ENCODE measurements around the gene VKORC1L1.

The VKORC1L1 gene

GRCh38 chr7:65910237-65910636 lies 37.4 kb downstream of the VKORC1L1 start:
- Histone ChIP-seq H3K27ac (ENCODE audit: low read length) (no peak overlapping the region), H3K9me3 (ENCODE audit: control insufficient read depth, insufficient read depth, low read length) (no peaks in the 10 kb centered on the region), H3K36me3 (ENCODE audit: control insufficient read depth, insufficient read depth, low read length) (no peaks in the 10 kb centered on the region), H3K4me3 (ENCODE audit: low read length) (no peak overlapping the region), H3K4me1 (ENCODE audit: control insufficient read depth, insufficient read depth, low read length) (peaks cover 3% of the 10 kb centered on the region; the same call in 1 of the 2 replicates), H3K27me3 (ENCODE audit: control insufficient read depth, insufficient read depth, low read length) (no peaks in the 10 kb centered on the region)
- DNase-seq (ENCODE audit: low read depth, low spot score): no peak
- WGBS (ENCODE audit: insufficient coverage, insufficient read length): no CpG with 5 or more reads among the region's 2 CpGs

GRCh38 chr7:65912237-65912636 lies 39.4 kb downstream of the VKORC1L1 start:
- H3K27ac ChIP-seq (ENCODE audit: low read length): no peak overlapping the region
- peaks cover 2% of the 10 kb centered on the region; the same call in 1 of the 2 replicates for H3K4me1 ChIP-seq (ENCODE audit: control insufficient read depth, insufficient read depth, low read length)
- no peaks in the 10 kb centered on the region for H3K36me3 ChIP-seq (ENCODE audit: control insufficient read depth, insufficient read depth, low read length)
- no CpG with 5 or more reads among the region's 7 CpGs for WGBS (ENCODE audit: insufficient coverage, insufficient read length)
- no peak for DNase-seq (ENCODE audit: low read depth, low spot score)
- no peaks in the 10 kb centered on the region for H3K9me3 ChIP-seq (ENCODE audit: control insufficient read depth, insufficient read depth, low read length)
- no peaks in the 10 kb centered on the region for H3K27me3 ChIP-seq (ENCODE audit: control insufficient read depth, insufficient read depth, low read length)
- no peak overlapping the region for H3K4me3 ChIP-seq (ENCODE audit: low read length)

- WGBS (ENCODE audit: insufficient coverage, insufficient read length): no CpG with 5 or more reads among the region's 8 CpGs
- DNase-seq (ENCODE audit: low read depth, low spot score): no peak
- peaks cover 2% of the 10 kb centered on the region; the same call in 1 of the 2 replicates for H3K4me1 ChIP-seq (ENCODE audit: control insufficient read depth, insufficient read depth, low read length)
Observed at GRCh38 chr7:65915921-65916657, 43.2 kb downstream of the VKORC1L1 start.

GRCh38 chr7:65923316-65923715 lies 50.4 kb downstream of the VKORC1L1 start:
- H3K4me3 ChIP-seq (ENCODE audit: low read length): no peak overlapping the region
- H3K9me3 ChIP-seq (ENCODE audit: control insufficient read depth, insufficient read depth, low read length): no peaks in the 10 kb centered on the region
- H3K36me3 ChIP-seq (ENCODE audit: control insufficient read depth, insufficient read depth, low read length): no peaks in the 10 kb centered on the region
- H3K4me1 ChIP-seq (ENCODE audit: control insufficient read depth, insufficient read depth, low read length): peaks cover 3% of the 10 kb centered on the region; the same call in 1 of the 2 replicates
- no peak for DNase-seq (ENCODE audit: low read depth, low spot score)
- no CpG with 5 or more reads among the region's 4 CpGs for WGBS (ENCODE audit: insufficient coverage, insufficient read length)
- H3K27me3 ChIP-seq (ENCODE audit: control insufficient read depth, insufficient read depth, low read length): no peaks in the 10 kb centered on the region
- no peak overlapping the region for H3K27ac ChIP-seq (ENCODE audit: low read length)

More at GRCh38 chr7:65915921-65916657, 43.2 kb downstream of the VKORC1L1 start:
- no peaks in the 10 kb centered on the region for H3K9me3 ChIP-seq (ENCODE audit: control insufficient read depth, insufficient read depth, low read length)
- H3K36me3 ChIP-seq (ENCODE audit: control insufficient read depth, insufficient read depth, low read length): no peaks in the 10 kb centered on the region
- H3K27me3 ChIP-seq (ENCODE audit: control insufficient read depth, insufficient read depth, low read length): no peaks in the 10 kb centered on the region
- no peak overlapping the region for H3K4me3 ChIP-seq (ENCODE audit: low read length)
- no peak overlapping the region for H3K27ac ChIP-seq (ENCODE audit: low read length)

GRCh38 chr7:65924193-65924592 lies 51.3 kb downstream of the VKORC1L1 start:
- no peak for DNase-seq (ENCODE audit: low read depth, low spot score)
- peaks cover 3% of the 10 kb centered on the region; the same call in 1 of the 2 replicates for H3K4me1 ChIP-seq (ENCODE audit: control insufficient read depth, insufficient read depth, low read length)
- no peak overlapping the region for H3K4me3 ChIP-seq (ENCODE audit: low read length)
- no CpG with 5 or more reads among the region's 4 CpGs for WGBS (ENCODE audit: insufficient coverage, insufficient read length)
- no peaks in the 10 kb centered on the region for H3K27me3 ChIP-seq (ENCODE audit: control insufficient read depth, insufficient read depth, low read length)
- H3K27ac ChIP-seq (ENCODE audit: low read length): no peak overlapping the region
- H3K36me3 ChIP-seq (ENCODE audit: control insufficient read depth, insufficient read depth, low read length): no peaks in the 10 kb centered on the region
- H3K9me3 ChIP-seq (ENCODE audit: control insufficient read depth, insufficient read depth, low read length): no peaks in the 10 kb centered on the region

- Histone ChIP-seq H3K36me3 (ENCODE audit: control insufficient read depth, insufficient read depth, low read length) (no peaks in the 10 kb centered on the region), H3K4me3 (ENCODE audit: low read length) (no peak overlapping the region), H3K27me3 (ENCODE audit: control insufficient read depth, insufficient read depth, low read length) (no peaks in the 10 kb centered on the region), H3K9me3 (ENCODE audit: control insufficient read depth, insufficient read depth, low read length) (no peaks in the 10 kb centered on the region), H3K4me1 (ENCODE audit: control insufficient read depth, insufficient read depth, low read length) (peaks cover 3% of the 10 kb centered on the region; the same call in 1 of the 2 replicates), H3K27ac (ENCODE audit: low read length) (no peak overlapping the region)
- no CpG with 5 or more reads among the region's 3 CpGs for WGBS (ENCODE audit: insufficient coverage, insufficient read length)
- no peak for DNase-seq (ENCODE audit: low read depth, low spot score)
Observed at GRCh38 chr7:65925040-65925439, 52.2 kb downstream of the VKORC1L1 start.

- Histone ChIP-seq H3K27ac (ENCODE audit: low read length) (no peak overlapping the region), H3K4me3 (ENCODE audit: low read length) (no peak overlapping the region), H3K9me3 (ENCODE audit: control insufficient read depth, insufficient read depth, low read length) (no peaks in the 10 kb centered on the region), H3K4me1 (ENCODE audit: control insufficient read depth, insufficient read depth, low read length) (peaks cover 3% of the 10 kb centered on the region; the same call in 1 of the 2 replicates), H3K36me3 (ENCODE audit: control insufficient read depth, insufficient read depth, low read length) (no peaks in the 10 kb centered on the region), H3K27me3 (ENCODE audit: control insufficient read depth, insufficient read depth, low read length) (no peaks in the 10 kb centered on the region)
- DNase-seq (ENCODE audit: low read depth, low spot score): no peak
Observed at GRCh38 chr7:65926588-65926987, 53.7 kb downstream of the VKORC1L1 start.

GRCh38 chr7:65927489-65928448 lies 54.9 kb downstream of the VKORC1L1 start:
- Histone ChIP-seq H3K36me3 (ENCODE audit: control insufficient read depth, insufficient read depth, low read length) (no peaks in the 10 kb centered on the region), H3K9me3 (ENCODE audit: control insufficient read depth, insufficient read depth, low read length) (no peaks in the 10 kb centered on the region), H3K27me3 (ENCODE audit: control insufficient read depth, insufficient read depth, low read length) (no peaks in the 10 kb centered on the region), H3K4me1 (ENCODE audit: control insufficient read depth, insufficient read depth, low read length) (peaks cover 3% of the 10 kb centered on the region; the same call in 1 of the 2 replicates), H3K27ac (ENCODE audit: low read length) (no peak overlapping the region), H3K4me3 (ENCODE audit: low read length) (no peak overlapping the region)
- DNase-seq (ENCODE audit: low read depth, low spot score): no peak
- WGBS (ENCODE audit: insufficient coverage, insufficient read length): no CpG with 5 or more reads among the region's 6 CpGs

GRCh38 chr7:65931685-65932084 lies 58.8 kb downstream of the VKORC1L1 start:
- peaks cover 3% of the 10 kb centered on the region; the same call in 1 of the 2 replicates for H3K4me1 ChIP-seq (ENCODE audit: control insufficient read depth, insufficient read depth, low read length)
- WGBS (ENCODE audit: insufficient coverage, insufficient read length): no CpG with 5 or more reads among the region's 4 CpGs

GRCh38 chr7:65937296-65937695 lies 64.4 kb downstream of the VKORC1L1 start:
- Histone ChIP-seq H3K27me3 (ENCODE audit: control insufficient read depth, insufficient read depth, low read length) (no peaks in the 10 kb centered on the region), H3K36me3 (ENCODE audit: control insufficient read depth, insufficient read depth, low read length) (no peaks in the 10 kb centered on the region), H3K9me3 (ENCODE audit: control insufficient read depth, insufficient read depth, low read length) (no peaks in the 10 kb centered on the region), H3K27ac (ENCODE audit: low read length) (no peak overlapping the region), H3K4me3 (ENCODE audit: low read length) (no peak overlapping the region), H3K4me1 (ENCODE audit: control insufficient read depth, insufficient read depth, low read length) (no peaks in the 10 kb centered on the region)
- no CpG with 5 or more reads among the region's 2 CpGs for WGBS (ENCODE audit: insufficient coverage, insufficient read length)
- DNase-seq (ENCODE audit: low read depth, low spot score): no peak

More at GRCh38 chr7:65931685-65932084, 58.8 kb downstream of the VKORC1L1 start:
- Histone ChIP-seq H3K4me3 (ENCODE audit: low read length) (no peak overlapping the region), H3K27me3 (ENCODE audit: control insufficient read depth, insufficient read depth, low read length) (no peaks in the 10 kb centered on the region), H3K36me3 (ENCODE audit: control insufficient read depth, insufficient read depth, low read length) (no peaks in the 10 kb centered on the region), H3K27ac (ENCODE audit: low read length) (no peak overlapping the region), H3K9me3 (ENCODE audit: control insufficient read depth, insufficient read depth, low read length) (no peaks in the 10 kb centered on the region)
- DNase-seq (ENCODE audit: low read depth, low spot score): no peak

Measured in iPS DF 6.9 (cell line).